ENCODE results near the gene COL11A2.

COL11A2 gene

GRCh38 chr6:33213989-33214335 is 21.7 kb upstream of the COL11A2 start:
- H3K36me3 ChIP-seq (ENCODE audit: control insufficient read depth, insufficient read depth, low read length), result peaks cover 15% of the 10 kb centered on the region
- no peaks in the 10 kb centered on the region for H3K9me3 ChIP-seq (ENCODE audit: control insufficient read depth, insufficient read depth, low read depth, low read length)
- peak overlapping the region; percentile 36 for H3K9ac ChIP-seq (ENCODE audit: low read length)
- H3K4me1 ChIP-seq (ENCODE audit: control insufficient read depth, insufficient read depth, low read length), result peaks cover 52% of the 10 kb centered on the region
- no peak overlapping the region for H3K27ac ChIP-seq (ENCODE audit: low read depth, low read length)
- H3K27me3 ChIP-seq (ENCODE audit: control insufficient read depth, insufficient read depth, low read length), result peaks cover 83% of the 10 kb centered on the region
- H3K4me3 ChIP-seq (ENCODE audit: low read depth, low read length), result peak overlapping the region; percentile 89

GRCh38 chr6:33213166-33213988 is 21.1 kb upstream of the COL11A2 start:
- peak overlapping the region; percentile 89 for H3K4me3 ChIP-seq (ENCODE audit: low read depth, low read length)

GRCh38 chr6:33212857-33213165 is 20.5 kb upstream of the COL11A2 start:
- Histone ChIP-seq H3K9me3 (ENCODE audit: control insufficient read depth, insufficient read depth, low read depth, low read length) (no peaks in the 10 kb centered on the region), H3K27ac (ENCODE audit: low read depth, low read length) (no peak overlapping the region), H3K36me3 (ENCODE audit: control insufficient read depth, insufficient read depth, low read length) (peaks cover 15% of the 10 kb centered on the region), H3K4me3 (ENCODE audit: low read depth, low read length) (peak overlapping the region; percentile 89), H3K9ac (ENCODE audit: low read length) (peak overlapping the region; percentile 36), H3K27me3 (ENCODE audit: control insufficient read depth, insufficient read depth, low read length) (peaks cover 72% of the 10 kb centered on the region), H3K4me1 (ENCODE audit: control insufficient read depth, insufficient read depth, low read length) (peaks cover 51% of the 10 kb centered on the region)

More at GRCh38 chr6:33213166-33213988, 21.1 kb upstream of the COL11A2 start:
- peaks cover 78% of the 10 kb centered on the region for H3K27me3 ChIP-seq (ENCODE audit: control insufficient read depth, insufficient read depth, low read length)
- H3K36me3 ChIP-seq (ENCODE audit: control insufficient read depth, insufficient read depth, low read length), result peaks cover 15% of the 10 kb centered on the region
- H3K27ac ChIP-seq (ENCODE audit: low read depth, low read length), result no peak overlapping the region
- peak overlapping the region; percentile 36 for H3K9ac ChIP-seq (ENCODE audit: low read length)
- H3K4me1 ChIP-seq (ENCODE audit: control insufficient read depth, insufficient read depth, low read length), result peaks cover 54% of the 10 kb centered on the region
- H3K9me3 ChIP-seq (ENCODE audit: control insufficient read depth, insufficient read depth, low read depth, low read length), result no peaks in the 10 kb centered on the region

GRCh38 chr6:33211666-33212422 is 19.6 kb upstream of the COL11A2 start:
- Histone ChIP-seq H3K27me3 (ENCODE audit: control insufficient read depth, insufficient read depth, low read length) (peaks cover 72% of the 10 kb centered on the region), H3K36me3 (ENCODE audit: control insufficient read depth, insufficient read depth, low read length) (peaks cover 15% of the 10 kb centered on the region), H3K27ac (ENCODE audit: low read depth, low read length) (no peak overlapping the region), H3K4me3 (ENCODE audit: low read depth, low read length) (peak overlapping the region; percentile 38), H3K4me1 (ENCODE audit: control insufficient read depth, insufficient read depth, low read length) (peaks cover 45% of the 10 kb centered on the region), H3K9me3 (ENCODE audit: control insufficient read depth, insufficient read depth, low read depth, low read length) (no peaks in the 10 kb centered on the region), H3K9ac (ENCODE audit: low read length) (no peak overlapping the region)

- no peak overlapping the region for H3K27ac ChIP-seq (ENCODE audit: low read depth, low read length)
- H3K4me1 ChIP-seq (ENCODE audit: control insufficient read depth, insufficient read depth, low read length), result peaks cover 52% of the 10 kb centered on the region
- H3K9me3 ChIP-seq (ENCODE audit: control insufficient read depth, insufficient read depth, low read depth, low read length), result no peaks in the 10 kb centered on the region
- H3K4me3 ChIP-seq (ENCODE audit: low read depth, low read length), result no peak overlapping the region
- no peak overlapping the region for H3K9ac ChIP-seq (ENCODE audit: low read length)
- peaks cover 15% of the 10 kb centered on the region for H3K36me3 ChIP-seq (ENCODE audit: control insufficient read depth, insufficient read depth, low read length)
- peaks cover 72% of the 10 kb centered on the region for H3K27me3 ChIP-seq (ENCODE audit: control insufficient read depth, insufficient read depth, low read length)
Measured at GRCh38 chr6:33211136-33211535, 18.9 kb upstream of the COL11A2 start.

GRCh38 chr6:33209856-33210255 is 17.6 kb upstream of the COL11A2 start:
- Histone ChIP-seq H3K4me1 (ENCODE audit: control insufficient read depth, insufficient read depth, low read length) (peaks cover 52% of the 10 kb centered on the region), H3K9me3 (ENCODE audit: control insufficient read depth, insufficient read depth, low read depth, low read length) (no peaks in the 10 kb centered on the region), H3K9ac (ENCODE audit: low read length) (no peak overlapping the region), H3K27me3 (ENCODE audit: control insufficient read depth, insufficient read depth, low read length) (peaks cover 69% of the 10 kb centered on the region), H3K4me3 (ENCODE audit: low read depth, low read length) (no peak overlapping the region), H3K36me3 (ENCODE audit: control insufficient read depth, insufficient read depth, low read length) (peaks cover 15% of the 10 kb centered on the region), H3K27ac (ENCODE audit: low read depth, low read length) (no peak overlapping the region)

GRCh38 chr6:33208091-33208967 is 16.1 kb upstream of the COL11A2 start, which contains the start of gene RING1:
RING1 (plus strand) TSS chr6:33208500; CDS start chr6:33208823, 323 bp downstream.
- H3K4me1 ChIP-seq (ENCODE audit: control insufficient read depth, insufficient read depth, low read length), result peaks cover 45% of the 10 kb centered on the region
- H3K27ac ChIP-seq (ENCODE audit: low read depth, low read length), result peak within 1 kb of the TSS; percentile 27; the same call in 1 of the 2 replicates
- peak within 1 kb of the TSS; percentile 96 for H3K4me3 ChIP-seq (ENCODE audit: low read depth, low read length)
- peaks cover 20% of the 10 kb centered on the region for H3K36me3 ChIP-seq (ENCODE audit: control insufficient read depth, insufficient read depth, low read length)
- peak within 1 kb of the TSS; percentile 78 for H3K9ac ChIP-seq (ENCODE audit: low read length)
- H3K9me3 ChIP-seq (ENCODE audit: control insufficient read depth, insufficient read depth, low read depth, low read length), result no peaks in the 10 kb centered on the region
- peaks cover 54% of the 10 kb centered on the region for H3K27me3 ChIP-seq (ENCODE audit: control insufficient read depth, insufficient read depth, low read length)

- H3K36me3 ChIP-seq (ENCODE audit: control insufficient read depth, insufficient read depth, low read length), result peaks cover 27% of the 10 kb centered on the region
- H3K27me3 ChIP-seq (ENCODE audit: control insufficient read depth, insufficient read depth, low read length), result peaks cover 47% of the 10 kb centered on the region
- H3K9me3 ChIP-seq (ENCODE audit: control insufficient read depth, insufficient read depth, low read depth, low read length), result no peaks in the 10 kb centered on the region
- peak overlapping the region; percentile 27; the same call in 1 of the 2 replicates for H3K27ac ChIP-seq (ENCODE audit: low read depth, low read length)
- H3K9ac ChIP-seq (ENCODE audit: low read length), result peak overlapping the region; percentile 78
- H3K4me1 ChIP-seq (ENCODE audit: control insufficient read depth, insufficient read depth, low read length), result peaks cover 40% of the 10 kb centered on the region
- peak overlapping the region; percentile 96 for H3K4me3 ChIP-seq (ENCODE audit: low read depth, low read length)
Measured at GRCh38 chr6:33207552-33208090, 15.4 kb upstream of the COL11A2 start.

GRCh38 chr6:33206864-33207551 is 14.7 kb upstream of the COL11A2 start:
- Histone ChIP-seq H3K4me1 (ENCODE audit: control insufficient read depth, insufficient read depth, low read length) (peaks cover 36% of the 10 kb centered on the region), H3K27me3 (ENCODE audit: control insufficient read depth, insufficient read depth, low read length) (peaks cover 41% of the 10 kb centered on the region), H3K9ac (ENCODE audit: low read length) (no peak overlapping the region), H3K4me3 (ENCODE audit: low read depth, low read length) (peak overlapping the region; percentile 96), H3K36me3 (ENCODE audit: control insufficient read depth, insufficient read depth, low read length) (peaks cover 33% of the 10 kb centered on the region), H3K27ac (ENCODE audit: low read depth, low read length) (no peak overlapping the region), H3K9me3 (ENCODE audit: control insufficient read depth, insufficient read depth, low read depth, low read length) (no peaks in the 10 kb centered on the region)
